ENCODE results near the gene TOR1AIP1.

TOR1AIP1 gene

DNA sequence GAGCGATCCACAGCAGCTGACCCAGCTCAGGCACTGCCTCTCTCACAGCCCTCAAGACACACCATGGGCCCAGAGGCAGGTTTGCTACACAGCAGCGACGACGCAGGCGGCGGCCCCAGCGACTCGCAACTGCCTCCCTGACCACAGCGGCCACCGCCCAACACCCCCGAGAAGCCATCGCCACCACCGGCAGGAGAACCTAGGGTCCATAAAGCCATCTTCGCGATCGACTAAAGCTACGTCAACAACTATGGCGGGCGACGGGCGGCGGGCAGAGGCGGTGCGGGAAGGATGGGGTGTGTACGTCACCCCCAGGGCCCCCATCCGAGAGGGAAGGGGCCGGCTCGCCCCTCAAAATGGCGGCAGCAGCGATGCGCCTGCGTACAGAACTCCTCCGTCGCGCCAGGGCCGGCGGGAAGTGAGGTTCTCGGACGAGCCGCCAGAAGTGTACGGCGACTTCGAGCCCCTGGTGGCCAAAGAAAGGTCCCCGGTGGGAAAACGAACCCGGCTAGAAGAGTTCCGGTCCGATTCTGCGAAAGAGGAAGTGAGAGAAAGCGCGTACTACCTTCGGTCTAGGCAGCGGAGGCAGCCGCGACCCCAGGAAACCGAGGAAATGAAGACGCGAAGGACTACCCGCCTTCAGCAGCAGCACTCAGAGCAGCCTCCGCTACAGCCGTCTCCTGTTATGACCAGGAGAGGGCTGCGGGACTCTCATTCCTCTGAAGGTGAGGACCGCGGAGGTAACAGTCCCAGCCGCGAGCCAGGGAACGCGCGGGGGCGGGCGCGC, at the start of gene TOR1AIP1 (continued):
- TF ChIP-seq KLF16 (tag by site-specific recombination; IDR thresholded peaks at IDR 0.05) (peak; percentile 91), IKZF3 (tag by site-specific recombination; IDR thresholded peaks at IDR 0.05) (0 out of 2 replicates have a peak, but pooled peaks have one; percentile 6), ZNF560 (tag by site-specific recombination; IDR thresholded peaks at IDR 0.05; ENCODE audit: borderline replicate concordance) (no peak), ZNF670 (tag by site-specific recombination; IDR thresholded peaks at IDR 0.05; ENCODE audit: low read depth) (no peak), ZNF341 (tag by site-specific recombination; IDR thresholded peaks at IDR 0.05; ENCODE audit: low read depth) (peak; percentile 94), ZNF416 (tag by site-specific recombination; IDR thresholded peaks at IDR 0.05) (no peak), KLF9 (tag by site-specific recombination; IDR thresholded peaks at IDR 0.05; ENCODE audit: low read depth) (peak; percentile 75), ZNF768 (tag by site-specific recombination; IDR thresholded peaks at IDR 0.05) (peak; percentile 42; the same call in 1 of the 2 replicates), ZNF776 (tag by site-specific recombination; IDR thresholded peaks at IDR 0.05; ENCODE audit: borderline replicate concordance) (no peak), ATF2 (tag by site-specific recombination; IDR thresholded peaks at IDR 0.05; ENCODE audit: low read depth) (peak; percentile 96), ZNF561 (tag by site-specific recombination; IDR thresholded peaks at IDR 0.05; ENCODE audit: borderline replicate concordance) (peak; percentile 92; the same call in 1 of the 2 replicates), ZNF707 (tag by site-specific recombination; IDR thresholded peaks at IDR 0.05) (no peak), KLF1 (tag by site-specific recombination; IDR thresholded peaks at IDR 0.05) (peak; percentile 85), ZNF792 (tag by site-specific recombination; IDR thresholded peaks at IDR 0.05) (peak; percentile 58; the same call in 1 of the 2 replicates), ZNF658 (tag by site-specific recombination; IDR thresholded peaks at IDR 0.05) (no peak), ZNF449 (tag by site-specific recombination; IDR thresholded peaks at IDR 0.05) (0 out of 2 replicates have a peak, but pooled peaks have one; percentile 44), ZFHX2 (tag by site-specific recombination; conservative IDR thresholded peaks at IDR 0.05) (peak; percentile 77), ZNF2 (tag by site-specific recombination; IDR thresholded peaks at IDR 0.05) (peak; percentile 92), ZNF501 (tag by site-specific recombination; IDR thresholded peaks at IDR 0.05) (peak; percentile 99), ZNF223 (tag by site-specific recombination; IDR thresholded peaks at IDR 0.05) (peak; percentile 68; the same call in 1 of the 2 replicates), ZNF266 (tag by site-specific recombination; IDR thresholded peaks at IDR 0.05; ENCODE audit: low read depth) (no peak)
- TF ChIP-seq, protein P1, sequence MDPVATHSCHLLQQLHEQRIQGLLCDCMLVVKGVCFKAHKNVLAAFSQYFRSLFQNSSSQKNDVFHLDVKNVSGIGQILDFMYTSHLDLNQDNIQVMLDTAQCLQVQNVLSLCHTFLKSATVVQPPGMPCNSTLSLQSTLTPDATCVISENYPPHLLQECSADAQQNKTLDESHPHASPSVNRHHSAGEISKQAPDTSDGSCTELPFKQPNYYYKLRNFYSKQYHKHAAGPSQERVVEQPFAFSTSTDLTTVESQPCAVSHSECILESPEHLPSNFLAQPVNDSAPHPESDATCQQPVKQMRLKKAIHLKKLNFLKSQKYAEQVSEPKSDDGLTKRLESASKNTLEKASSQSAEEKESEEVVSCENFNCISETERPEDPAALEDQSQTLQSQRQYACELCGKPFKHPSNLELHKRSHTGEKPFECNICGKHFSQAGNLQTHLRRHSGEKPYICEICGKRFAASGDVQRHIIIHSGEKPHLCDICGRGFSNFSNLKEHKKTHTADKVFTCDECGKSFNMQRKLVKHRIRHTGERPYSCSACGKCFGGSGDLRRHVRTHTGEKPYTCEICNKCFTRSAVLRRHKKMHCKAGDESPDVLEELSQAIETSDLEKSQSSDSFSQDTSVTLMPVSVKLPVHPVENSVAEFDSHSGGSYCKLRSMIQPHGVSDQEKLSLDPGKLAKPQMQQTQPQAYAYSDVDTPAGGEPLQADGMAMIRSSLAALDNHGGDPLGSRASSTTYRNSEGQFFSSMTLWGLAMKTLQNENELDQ (tag by site-specific recombination; IDR thresholded peaks at IDR 0.05; ENCODE audit: low read depth): no peak
- TF ChIP-seq, protein P2, sequence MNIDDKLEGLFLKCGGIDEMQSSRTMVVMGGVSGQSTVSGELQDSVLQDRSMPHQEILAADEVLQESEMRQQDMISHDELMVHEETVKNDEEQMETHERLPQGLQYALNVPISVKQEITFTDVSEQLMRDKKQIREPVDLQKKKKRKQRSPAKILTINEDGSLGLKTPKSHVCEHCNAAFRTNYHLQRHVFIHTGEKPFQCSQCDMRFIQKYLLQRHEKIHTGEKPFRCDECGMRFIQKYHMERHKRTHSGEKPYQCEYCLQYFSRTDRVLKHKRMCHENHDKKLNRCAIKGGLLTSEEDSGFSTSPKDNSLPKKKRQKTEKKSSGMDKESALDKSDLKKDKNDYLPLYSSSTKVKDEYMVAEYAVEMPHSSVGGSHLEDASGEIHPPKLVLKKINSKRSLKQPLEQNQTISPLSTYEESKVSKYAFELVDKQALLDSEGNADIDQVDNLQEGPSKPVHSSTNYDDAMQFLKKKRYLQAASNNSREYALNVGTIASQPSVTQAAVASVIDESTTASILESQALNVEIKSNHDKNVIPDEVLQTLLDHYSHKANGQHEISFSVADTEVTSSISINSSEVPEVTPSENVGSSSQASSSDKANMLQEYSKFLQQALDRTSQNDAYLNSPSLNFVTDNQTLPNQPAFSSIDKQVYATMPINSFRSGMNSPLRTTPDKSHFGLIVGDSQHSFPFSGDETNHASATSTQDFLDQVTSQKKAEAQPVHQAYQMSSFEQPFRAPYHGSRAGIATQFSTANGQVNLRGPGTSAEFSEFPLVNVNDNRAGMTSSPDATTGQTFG (tag by site-specific recombination; IDR thresholded peaks at IDR 0.05; ENCODE audit: borderline replicate concordance): no peak; the same call in 1 of the 2 replicates
- TF ChIP-seq, protein P3, sequence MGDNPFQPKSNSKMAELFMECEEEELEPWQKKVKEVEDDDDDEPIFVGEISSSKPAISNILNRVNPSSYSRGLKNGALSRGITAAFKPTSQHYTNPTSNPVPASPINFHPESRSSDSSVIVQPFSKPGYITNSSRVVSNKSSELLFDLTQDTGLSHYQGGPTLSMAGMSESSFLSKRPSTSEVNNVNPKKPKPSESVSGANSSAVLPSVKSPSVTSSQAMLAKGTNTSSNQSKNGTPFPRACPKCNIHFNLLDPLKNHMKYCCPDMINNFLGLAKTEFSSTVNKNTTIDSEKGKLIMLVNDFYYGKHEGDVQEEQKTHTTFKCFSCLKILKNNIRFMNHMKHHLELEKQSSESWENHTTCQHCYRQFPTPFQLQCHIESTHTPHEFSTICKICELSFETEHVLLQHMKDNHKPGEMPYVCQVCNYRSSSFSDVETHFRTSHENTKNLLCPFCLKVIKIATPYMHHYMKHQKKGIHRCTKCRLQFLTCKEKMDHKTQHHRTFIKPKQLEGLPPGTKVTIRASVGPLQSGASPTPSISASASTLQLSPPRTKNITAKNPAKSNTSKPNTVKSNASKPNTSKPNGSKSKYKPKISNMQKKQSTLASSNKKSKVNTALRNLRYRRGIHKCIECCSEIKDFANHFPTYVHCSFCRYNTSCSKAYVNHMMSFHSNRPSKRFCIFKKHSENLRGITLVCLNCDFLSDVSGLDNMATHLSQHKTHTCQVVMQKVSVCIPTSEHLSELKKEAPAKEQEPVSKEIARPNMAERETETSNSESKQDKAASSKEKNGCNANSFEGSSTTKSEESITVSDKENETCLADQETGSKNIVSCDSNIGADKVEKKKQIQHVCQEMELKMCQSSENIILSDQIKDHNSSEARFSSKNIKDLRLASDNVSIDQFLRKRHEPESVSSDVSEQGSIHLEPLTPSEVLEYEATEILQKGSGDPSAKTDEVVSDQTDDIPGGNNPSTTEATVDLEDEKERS (tag by site-specific recombination; IDR thresholded peaks at IDR 0.05): peak; percentile 10; the same call in 1 of the 2 replicates
- TF ChIP-seq, protein P4, sequence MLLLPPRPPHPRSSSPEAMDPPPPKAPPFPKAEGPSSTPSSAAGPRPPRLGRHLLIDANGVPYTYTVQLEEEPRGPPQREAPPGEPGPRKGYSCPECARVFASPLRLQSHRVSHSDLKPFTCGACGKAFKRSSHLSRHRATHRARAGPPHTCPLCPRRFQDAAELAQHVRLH (tag by site-specific recombination; IDR thresholded peaks at IDR 0.05): peak; percentile 98

Measured in HEK293 (cell line).